Measurements from ENCODE around the gene RERE.

RERE gene

GRCh38 chr1:8423692-8424538 lies 393.5 kb downstream of the RERE start:
- Histone ChIP-seq H3K27me3 (ENCODE audit: low read depth) (no peaks in the 10 kb centered on the region), H3K36me3 (replicated peaks) (peaks cover 5% of the 10 kb centered on the region; the same call in 1 of the 2 replicates), H3K9me3 (no peaks in the 10 kb centered on the region), H3K4me1 (peaks cover 32% of the 10 kb centered on the region), H3K4me3 (peak overlapping the region; percentile 63)
- peak; percentile 73 to 86 for DNase-seq (ENCODE audit: low spot score in 2 of 2)
- in situ Hi-C loops (cut with MboI; ENCODE audit: low sequenced_read_pairs): no loop called here

DNA sequence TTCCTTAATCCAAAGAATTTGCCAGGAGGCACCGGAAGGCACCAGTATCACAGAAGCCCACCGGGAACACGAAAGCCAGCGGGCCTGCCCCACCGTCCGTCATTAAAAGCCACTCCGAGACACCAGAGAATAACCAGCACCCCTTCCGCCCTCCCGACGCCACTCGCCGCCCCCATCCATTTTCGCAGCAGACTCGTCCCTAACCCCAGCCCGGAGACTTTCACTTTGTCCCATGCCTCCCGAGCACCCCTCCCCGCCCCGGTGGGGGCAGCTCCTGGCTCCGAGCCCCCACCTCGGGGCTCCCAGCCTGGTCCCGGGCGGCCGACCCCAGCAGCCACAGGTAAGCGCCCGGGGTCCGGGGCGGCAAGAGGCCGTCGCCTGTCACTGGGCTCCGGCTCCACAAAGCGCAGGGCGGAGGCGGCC lies 394.2 kb downstream of the RERE start:
- Histone ChIP-seq H3K4me3 (peak overlapping the region; percentile 63), H3K36me3 (replicated peaks) (peaks cover 5% of the 10 kb centered on the region; the same call in 1 of the 2 replicates), H3K9me3 (no peaks in the 10 kb centered on the region), H3K27me3 (ENCODE audit: low read depth) (no peaks in the 10 kb centered on the region), H3K4me1 (peaks cover 32% of the 10 kb centered on the region)
- in situ Hi-C loops (cut with MboI; ENCODE audit: low sequenced_read_pairs): no loop called here
- peak in 1 of 2 experiments; percentile 49 for DNase-seq (ENCODE audit: low spot score in 2 of 2)

GRCh38 chr1:8422510-8423268 lies 394.8 kb downstream of the RERE start:
- Histone ChIP-seq H3K9me3 (no peaks in the 10 kb centered on the region), H3K4me3 (peak overlapping the region; percentile 63), H3K27me3 (ENCODE audit: low read depth) (no peaks in the 10 kb centered on the region), H3K4me1 (peaks cover 32% of the 10 kb centered on the region), H3K36me3 (replicated peaks) (peaks cover 5% of the 10 kb centered on the region; the same call in 1 of the 2 replicates)
- DNase-seq (ENCODE audit: low spot score in 2 of 2): peak; percentile 36 to 52
- in situ Hi-C loops (cut with MboI; ENCODE audit: low sequenced_read_pairs): no loop called here

DNA sequence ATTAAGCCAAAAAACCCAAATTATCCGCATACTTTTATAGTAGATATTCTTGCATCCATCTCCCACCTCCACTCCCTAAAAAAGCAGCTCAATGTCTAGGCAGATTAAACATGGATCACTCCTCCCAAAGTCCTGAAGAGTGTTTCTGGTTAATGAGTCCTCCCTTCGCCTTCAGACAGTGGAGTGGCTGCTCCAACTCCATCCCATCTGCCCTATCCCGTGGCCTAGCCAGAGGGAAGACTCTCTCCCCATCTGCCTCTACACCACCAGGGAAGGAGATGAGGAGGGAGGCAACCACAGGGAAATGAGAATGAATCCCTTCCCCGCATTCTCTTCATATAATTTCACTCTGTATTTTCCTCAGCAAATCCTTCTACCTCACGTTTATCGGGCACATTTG lies 395.7 kb downstream of the RERE start:
- H3K36me3 ChIP-seq (replicated peaks): peaks cover 5% of the 10 kb centered on the region; the same call in 1 of the 2 replicates
- in situ Hi-C loops (cut with MboI; ENCODE audit: low sequenced_read_pairs): no loop called here
- no peaks in the 10 kb centered on the region for H3K27me3 ChIP-seq (ENCODE audit: low read depth)
- H3K4me1 ChIP-seq: peaks cover 32% of the 10 kb centered on the region
- H3K9me3 ChIP-seq: no peaks in the 10 kb centered on the region
- no peak for DNase-seq (ENCODE audit: low spot score in 2 of 2)
- H3K4me3 ChIP-seq: no peak overlapping the region

DNA sequence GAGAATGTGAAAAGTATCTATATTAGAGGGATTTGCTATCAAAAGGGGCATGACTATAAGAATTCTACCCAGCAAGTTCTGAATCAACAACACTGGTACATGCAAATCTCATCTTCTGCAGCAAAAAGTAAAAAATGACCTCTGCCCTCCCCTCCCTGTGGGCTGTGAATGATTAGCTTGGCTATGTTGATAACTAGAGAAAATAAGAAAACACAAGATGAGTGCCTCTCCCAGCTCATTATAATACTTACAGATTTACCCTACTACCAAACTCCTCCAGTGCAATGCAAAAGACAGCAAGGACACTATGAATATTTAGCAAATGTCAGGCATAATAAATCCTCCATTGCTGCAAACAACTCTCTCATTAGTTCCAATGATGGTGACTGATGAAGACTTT lies 397.1 kb downstream of the RERE start:
- Histone ChIP-seq H3K36me3 (replicated peaks) (peaks cover 12% of the 10 kb centered on the region), H3K4me1 (peaks cover 32% of the 10 kb centered on the region), H3K9me3 (no peaks in the 10 kb centered on the region), H3K27me3 (ENCODE audit: low read depth) (no peaks in the 10 kb centered on the region), H3K4me3 (no peak overlapping the region)
- no peak for DNase-seq (ENCODE audit: low spot score in 2 of 2)
- in situ Hi-C loops (cut with MboI; ENCODE audit: low sequenced_read_pairs): no loop called here

DNA sequence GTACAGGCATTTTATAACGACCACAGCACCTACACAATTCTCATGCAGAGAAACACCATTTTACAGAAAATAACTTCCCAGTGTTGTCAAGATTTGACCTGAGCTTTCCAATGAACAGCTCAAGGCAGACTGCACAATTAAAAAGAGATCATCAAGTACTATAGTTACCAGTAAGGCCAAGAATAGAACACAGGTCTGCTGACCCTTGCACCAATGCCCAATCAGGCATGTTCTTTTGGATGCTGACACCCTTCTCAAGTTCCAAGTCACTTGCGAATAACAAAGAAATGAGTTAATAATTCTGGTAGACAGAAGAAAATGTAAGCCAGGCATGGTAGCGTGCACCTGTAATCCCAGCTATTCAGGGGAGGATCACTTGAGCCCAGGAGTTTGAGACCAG lies 397.6 kb downstream of the RERE start:
- Histone ChIP-seq H3K4me3 (no peak overlapping the region), H3K9me3 (no peaks in the 10 kb centered on the region), H3K36me3 (replicated peaks) (peaks cover 12% of the 10 kb centered on the region), H3K27me3 (ENCODE audit: low read depth) (no peaks in the 10 kb centered on the region), H3K4me1 (peaks cover 32% of the 10 kb centered on the region)
- in situ Hi-C loops (cut with MboI; ENCODE audit: low sequenced_read_pairs): no loop called here
- peak; percentile 33 to 53 for DNase-seq (ENCODE audit: low spot score in 2 of 2)

- no peak for DNase-seq (ENCODE audit: low spot score in 2 of 2)
- in situ Hi-C loops (cut with MboI; ENCODE audit: low sequenced_read_pairs): no loop called here
- Histone ChIP-seq H3K9me3 (no peaks in the 10 kb centered on the region), H3K4me1 (peaks cover 26% of the 10 kb centered on the region), H3K27me3 (ENCODE audit: low read depth) (no peaks in the 10 kb centered on the region), H3K36me3 (replicated peaks) (peaks cover 12% of the 10 kb centered on the region), H3K4me3 (no peak overlapping the region)
Observed at GRCh38 chr1:8419172-8419571, 398.3 kb downstream of the RERE start.

GRCh38 chr1:8418301-8418700 lies 399.1 kb downstream of the RERE start:
- in situ Hi-C loops (cut with MboI; ENCODE audit: low sequenced_read_pairs): no loop called here
- H3K36me3 ChIP-seq (replicated peaks): peaks cover 12% of the 10 kb centered on the region
- DNase-seq (ENCODE audit: low spot score in 2 of 2): no peak
- no peaks in the 10 kb centered on the region for H3K27me3 ChIP-seq (ENCODE audit: low read depth)
- H3K9me3 ChIP-seq: no peaks in the 10 kb centered on the region
- peaks cover 25% of the 10 kb centered on the region for H3K4me1 ChIP-seq
- H3K4me3 ChIP-seq: no peak overlapping the region

DNA sequence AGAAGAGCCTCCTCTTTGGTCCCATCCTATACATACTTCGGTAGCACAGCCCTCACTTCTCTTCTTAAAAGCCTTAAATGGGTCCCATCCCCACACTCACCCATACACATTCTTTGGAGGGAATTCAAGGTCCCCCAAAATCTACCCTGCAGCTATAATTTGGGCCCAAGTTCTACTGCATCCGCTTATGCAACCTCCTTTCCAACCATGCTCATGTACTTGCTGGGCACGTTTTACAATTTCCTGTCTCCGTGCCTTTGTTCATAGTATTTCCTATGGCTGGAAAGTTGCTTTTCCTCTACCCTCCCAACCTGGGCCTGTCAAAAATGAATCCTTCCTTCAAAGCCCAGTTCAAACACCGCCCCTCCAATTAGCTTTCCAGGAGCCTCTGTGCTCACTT lies 399.8 kb downstream of the RERE start:
- DNase-seq (ENCODE audit: low spot score in 2 of 2): no peak
- Histone ChIP-seq H3K36me3 (replicated peaks) (peaks cover 12% of the 10 kb centered on the region), H3K4me1 (peaks cover 25% of the 10 kb centered on the region), H3K9me3 (no peaks in the 10 kb centered on the region), H3K4me3 (no peak overlapping the region), H3K27me3 (ENCODE audit: low read depth) (no peaks in the 10 kb centered on the region)
- in situ Hi-C loops (cut with MboI; ENCODE audit: low sequenced_read_pairs): no loop called here

DNA sequence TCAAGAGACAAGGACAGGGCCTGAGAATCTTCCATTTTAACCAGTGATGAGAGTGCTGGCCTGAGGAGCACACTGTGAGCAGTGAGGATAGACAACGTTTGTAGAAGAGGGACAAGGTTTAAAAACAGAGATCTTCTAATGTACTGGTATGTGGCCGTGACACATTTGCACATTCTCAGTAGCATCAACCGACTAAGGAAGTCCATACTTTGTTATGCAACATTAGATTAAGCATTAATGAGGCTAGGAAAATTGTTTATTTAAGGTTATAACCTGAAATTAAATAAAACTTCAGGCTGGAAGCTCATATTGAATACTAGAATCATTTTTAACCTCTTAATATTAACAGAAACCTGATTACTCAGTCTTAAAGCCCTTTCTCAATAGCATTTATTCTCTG lies 400.6 kb downstream of the RERE start:
- in situ Hi-C loops (cut with MboI; ENCODE audit: low sequenced_read_pairs): no loop called here
- H3K4me1 ChIP-seq: peaks cover 25% of the 10 kb centered on the region

DNA sequence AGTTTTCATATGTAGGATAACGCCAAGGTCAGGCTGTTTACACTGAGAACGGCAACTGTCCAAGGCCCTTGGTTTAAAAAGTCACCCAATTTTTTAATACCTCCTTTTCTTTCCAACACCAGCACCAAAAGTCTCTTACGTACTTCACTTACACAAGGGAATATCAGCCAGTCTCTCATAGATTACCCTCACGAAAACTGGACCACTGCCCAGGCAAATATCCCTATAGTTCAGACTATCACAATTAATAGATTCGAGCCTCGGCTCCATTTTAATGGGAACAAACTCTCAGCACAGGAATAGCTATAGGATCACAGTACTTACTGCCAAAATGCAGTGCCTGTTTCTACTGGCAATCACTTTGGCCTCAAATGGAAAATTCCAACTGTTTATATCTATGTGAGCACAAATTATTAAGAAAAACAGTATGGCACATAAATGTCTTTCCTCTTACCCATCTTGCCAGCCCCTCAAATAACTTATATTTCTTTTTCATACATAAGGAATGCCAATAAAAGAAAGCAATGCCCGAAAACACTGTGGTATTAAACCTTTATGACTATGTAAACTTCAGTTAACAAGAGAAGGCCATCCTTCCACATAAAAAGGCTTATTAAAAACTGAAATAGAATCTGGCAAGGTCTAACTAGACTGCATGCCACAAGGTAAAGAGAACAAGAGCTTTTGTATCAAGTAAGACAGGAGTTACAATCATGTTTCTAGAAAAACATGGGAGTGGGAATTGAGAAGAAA lies 401.7 kb downstream of the RERE start:
- Histone ChIP-seq H3K27me3 (ENCODE audit: low read depth) (no peaks in the 10 kb centered on the region), H3K9me3 (no peaks in the 10 kb centered on the region), H3K4me1 (peaks cover 26% of the 10 kb centered on the region), H3K4me3 (no peak overlapping the region), H3K36me3 (replicated peaks) (peaks cover 12% of the 10 kb centered on the region)
- no peak for DNase-seq (ENCODE audit: low spot score in 2 of 2)
- in situ Hi-C loops (cut with MboI; ENCODE audit: low sequenced_read_pairs): no loop called here

More for the DNA sequence above, 400.6 kb downstream of the RERE start:
- no peaks in the 10 kb centered on the region for H3K27me3 ChIP-seq (ENCODE audit: low read depth)
- no peak overlapping the region for H3K4me3 ChIP-seq
- peaks cover 12% of the 10 kb centered on the region for H3K36me3 ChIP-seq (replicated peaks)
- H3K9me3 ChIP-seq: no peaks in the 10 kb centered on the region
- DNase-seq (ENCODE audit: low spot score in 2 of 2): no peak

GRCh38 chr1:8412183-8412831 lies 405.1 kb downstream of the RERE start:
- no peak for DNase-seq (ENCODE audit: low spot score in 2 of 2)
- Histone ChIP-seq H3K27me3 (ENCODE audit: low read depth) (no peaks in the 10 kb centered on the region), H3K4me3 (no peak overlapping the region), H3K9me3 (no peaks in the 10 kb centered on the region), H3K36me3 (replicated peaks) (peaks cover 6% of the 10 kb centered on the region), H3K4me1 (peaks cover 34% of the 10 kb centered on the region)
- in situ Hi-C loops (cut with MboI; ENCODE audit: low sequenced_read_pairs): no loop called here

DNA sequence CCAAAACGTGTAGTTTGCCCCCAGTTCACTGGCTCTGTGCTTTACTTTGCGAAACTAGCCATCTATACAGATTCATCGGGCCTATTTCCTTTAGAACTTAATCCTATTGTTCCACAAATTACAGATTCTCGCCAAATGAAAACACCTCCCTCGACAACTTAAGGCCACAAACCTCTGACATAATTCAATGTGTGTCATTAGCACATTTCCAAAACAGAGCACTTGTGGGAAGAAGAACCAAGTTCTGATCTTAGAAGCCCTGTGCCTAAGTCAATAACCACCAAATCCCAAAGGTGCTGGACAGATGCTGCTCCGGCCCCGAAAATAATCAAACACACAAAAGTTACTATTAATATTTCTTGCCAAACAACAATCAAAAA lies 405.6 kb downstream of the RERE start:
- peaks cover 35% of the 10 kb centered on the region for H3K4me1 ChIP-seq

More for the DNA sequence above, 405.6 kb downstream of the RERE start:
- Histone ChIP-seq H3K4me3 (no peak overlapping the region), H3K9me3 (no peaks in the 10 kb centered on the region), H3K36me3 (replicated peaks) (peaks cover 6% of the 10 kb centered on the region), H3K27me3 (ENCODE audit: low read depth) (no peaks in the 10 kb centered on the region)
- DNase-seq (ENCODE audit: low spot score in 2 of 2): peak in 1 of 2 experiments; percentile 74
- in situ Hi-C loops (cut with MboI; ENCODE audit: low sequenced_read_pairs): no loop called here
